GM21825 (cell line): ENCODE measurements around the gene MSGN1.
A peak's percentile ranks its signal among the peaks of the same experiment; 100 is the strongest.
"Not testable (repeated sequence)": the region's sequence is repeated elsewhere in the genome, so short reads cannot be mapped to it uniquely, and the experiment has no call there.

ENCODE experiments used
- ATAC-seq: cut with Tn5 transposase; IDR thresholded peaks from one replicate; pipeline ENCODE4 v1.9.1; 2021; ENCODE audit warnings: mild to moderate bottlenecking, moderate library complexity; ENCODE audit not compliant: unreplicated experiment

MSGN1 gene

GRCh38 chr2:17804358-17804757 is 11.9 kb upstream of the MSGN1 start:
- peak; percentile 62 for ATAC-seq

- ATAC-seq, result peak; percentile 40
Measured at GRCh38 chr2:17805166-17805565, 11.1 kb upstream of the MSGN1 start.

GRCh38 chr2:17805717-17806363 is 10.4 kb upstream of the MSGN1 start:
- ATAC-seq, result no peak

GRCh38 chr2:17813010-17813741 is 3.1 kb upstream of the MSGN1 start:
- ATAC-seq, result peak; percentile 29

GRCh38 chr2:17813742-17814473 is 2.4 kb upstream of the MSGN1 start:
- ATAC-seq, result peak; percentile 90

GRCh38 chr2:17814601-17815000 is 1.7 kb upstream of the MSGN1 start:
- ATAC-seq, result no peak

- ATAC-seq, result peak; percentile 31
Measured at GRCh38 chr2:17815468-17816184, 634 bp upstream of the MSGN1 start.

GRCh38 chr2:17818235-17818815 is 2.1 kb downstream of the MSGN1 start:
- no peak for ATAC-seq

GRCh38 chr2:17821080-17821479 is 4.8 kb downstream of the MSGN1 start:
- ATAC-seq, result no peak

GRCh38 chr2:17821535-17822444 is 5.5 kb downstream of the MSGN1 start:
- peak; percentile 37 for ATAC-seq

GRCh38 chr2:17822445-17823117 is 6.3 kb downstream of the MSGN1 start:
- ATAC-seq, result peak; percentile 62

- ATAC-seq, result not testable (repeated sequence)
Measured at GRCh38 chr2:17823646-17824045, 7.4 kb downstream of the MSGN1 start.

- no peak for ATAC-seq
Measured at GRCh38 chr2:17827316-17827715, 11.1 kb downstream of the MSGN1 start.

- no peak for ATAC-seq
Measured at GRCh38 chr2:17827785-17828184, 11.5 kb downstream of the MSGN1 start.

GRCh38 chr2:17830053-17831034 is 14.1 kb downstream of the MSGN1 start:
- peak; percentile 94 for ATAC-seq

GRCh38 chr2:17835516-17835915 is 19.3 kb downstream of the MSGN1 start:
- no peak for ATAC-seq

GRCh38 chr2:17839959-17840358 is 23.7 kb downstream of the MSGN1 start:
- no peak for ATAC-seq

GRCh38 chr2:17843457-17843856 is 27.2 kb downstream of the MSGN1 start:
- ATAC-seq, result no peak
